CMK (cell line): ENCODE data around the gene SDC4.

Experiments
- DNase-seq: peaks from one replicate; pipeline ENCODE4 v3.0.0-alpha.2; 2010; ENCODE audit warnings: low read depth

The SDC4 gene

DNA sequence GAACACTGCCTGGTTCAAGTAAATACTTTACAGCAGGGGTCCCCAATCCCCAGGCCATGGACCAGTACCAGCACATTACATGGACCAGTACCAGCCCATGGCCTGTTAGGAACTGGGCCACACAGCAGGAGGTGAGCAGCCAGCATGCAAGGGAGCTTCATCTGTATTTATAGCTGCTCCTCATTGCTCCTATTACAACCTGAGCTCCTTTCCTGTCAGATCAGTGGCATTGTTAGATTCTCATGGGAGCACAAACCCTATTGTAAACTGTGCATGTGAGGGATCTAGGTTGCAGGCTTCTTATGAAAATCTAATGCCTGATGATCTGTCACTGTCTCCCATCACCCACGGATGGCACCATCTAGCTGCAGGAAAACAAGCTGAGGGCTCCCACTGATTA is 53.6 kb downstream of the SDC4 start:
- no peak for DNase-seq

DNA sequence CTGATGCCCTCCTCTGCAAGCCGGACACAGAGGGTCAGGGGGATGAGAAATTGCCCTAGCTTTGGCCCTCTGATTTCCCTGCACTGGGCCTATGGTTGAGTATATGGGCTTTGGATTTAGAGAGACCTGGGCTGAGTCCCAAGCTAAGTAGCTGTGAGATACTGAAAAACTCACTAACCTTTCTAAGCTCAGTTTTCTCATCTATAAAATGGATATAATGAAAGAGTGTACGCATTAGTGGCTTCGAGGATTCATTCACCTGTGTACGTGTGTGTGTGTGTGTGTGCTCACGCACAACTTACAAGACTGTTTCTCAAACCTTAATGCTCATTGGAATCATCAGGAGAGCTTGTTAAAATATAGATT is 54.2 kb downstream of the SDC4 start:
- no peak for DNase-seq

DNA sequence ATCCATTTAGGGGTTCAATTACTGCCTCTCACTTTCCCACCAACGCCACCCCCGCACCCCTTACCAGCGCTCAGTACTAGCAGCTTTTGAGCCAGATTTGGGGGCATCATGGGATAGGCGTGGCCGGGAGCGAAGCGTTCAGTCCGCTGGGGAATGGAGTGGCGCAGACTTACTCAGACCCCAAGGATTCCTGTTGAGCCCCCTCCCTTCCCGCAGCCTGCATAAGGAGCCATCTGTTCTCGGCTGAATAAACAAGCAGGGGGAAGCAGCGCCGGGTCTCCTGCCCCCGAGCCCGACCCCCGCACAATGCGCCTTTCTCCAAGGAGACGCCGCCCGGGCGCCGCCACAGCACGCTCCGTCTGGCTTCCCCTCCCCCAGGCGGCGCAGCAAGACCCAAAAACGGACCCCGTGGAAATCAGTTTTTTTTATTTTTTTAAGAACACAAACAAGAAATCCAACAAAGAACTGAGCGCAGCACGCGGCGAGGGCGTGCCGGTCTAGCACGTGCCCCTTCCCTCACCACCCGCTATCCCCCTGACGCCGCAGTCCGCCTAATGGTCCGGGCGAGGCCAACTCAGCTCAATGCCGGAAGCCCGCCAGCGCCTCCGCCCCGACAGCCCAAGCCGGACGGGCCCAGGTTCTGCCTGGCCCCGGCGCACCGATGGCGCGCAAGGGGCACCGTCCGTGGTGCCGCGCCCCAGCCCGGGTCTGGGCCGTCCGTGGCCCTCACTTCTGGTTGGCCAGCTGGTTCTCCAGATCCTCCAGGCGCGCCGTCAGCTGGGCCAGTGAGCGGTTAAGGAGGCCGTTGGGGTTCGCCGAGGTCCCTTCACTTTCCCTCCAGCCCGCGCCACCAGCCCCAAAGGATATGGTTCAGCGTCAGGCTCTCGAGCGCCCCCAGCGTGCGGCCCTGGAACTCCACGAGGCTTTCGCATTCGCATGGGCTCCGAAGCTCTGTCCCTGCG is 54.9 kb downstream of the SDC4 start:
- DNase-seq: peak; percentile 46

- no peak for DNase-seq
Measured at GRCh38 chr20:45292343-45292742, 55.9 kb downstream of the SDC4 start.

GRCh38 chr20:45291526-45291925 is 56.7 kb downstream of the SDC4 start:
- no peak for DNase-seq

DNA sequence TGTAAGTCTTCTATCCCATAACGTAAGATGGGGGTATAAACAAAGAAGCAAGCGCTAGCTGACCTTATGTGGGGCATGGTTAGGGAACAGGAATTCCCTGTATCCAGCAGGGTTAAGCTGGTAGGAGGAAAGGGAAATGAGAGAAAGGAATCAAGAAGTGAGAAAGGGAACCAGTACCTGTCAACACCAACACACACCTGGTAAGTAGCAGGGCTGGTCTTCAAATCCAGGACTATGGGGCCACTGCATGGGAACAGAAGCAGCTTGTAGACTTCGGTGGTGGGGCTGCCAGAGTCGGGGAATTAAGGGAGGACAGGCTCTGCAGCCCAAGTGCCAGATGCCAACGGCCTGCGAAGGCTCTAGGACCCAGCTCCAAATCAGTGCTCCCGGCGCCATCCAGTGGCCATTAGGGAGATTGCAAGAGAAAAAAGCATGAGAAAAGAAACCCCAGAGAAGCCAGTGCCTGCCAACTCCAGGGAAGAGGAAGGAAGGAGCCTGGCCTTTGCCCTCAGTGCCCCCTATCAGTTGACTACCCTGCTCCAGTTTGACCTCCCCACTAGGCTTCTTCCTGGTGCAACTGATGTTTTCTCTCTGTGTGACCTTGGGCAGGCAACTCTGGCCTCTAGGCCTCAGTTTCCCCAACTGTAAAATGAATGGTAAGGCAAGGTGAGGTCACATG is 57.4 kb downstream of the SDC4 start:
- DNase-seq: peak; percentile 69

GRCh38 chr20:45289942-45290676 is 58.1 kb downstream of the SDC4 start:
- DNase-seq: no peak

DNA sequence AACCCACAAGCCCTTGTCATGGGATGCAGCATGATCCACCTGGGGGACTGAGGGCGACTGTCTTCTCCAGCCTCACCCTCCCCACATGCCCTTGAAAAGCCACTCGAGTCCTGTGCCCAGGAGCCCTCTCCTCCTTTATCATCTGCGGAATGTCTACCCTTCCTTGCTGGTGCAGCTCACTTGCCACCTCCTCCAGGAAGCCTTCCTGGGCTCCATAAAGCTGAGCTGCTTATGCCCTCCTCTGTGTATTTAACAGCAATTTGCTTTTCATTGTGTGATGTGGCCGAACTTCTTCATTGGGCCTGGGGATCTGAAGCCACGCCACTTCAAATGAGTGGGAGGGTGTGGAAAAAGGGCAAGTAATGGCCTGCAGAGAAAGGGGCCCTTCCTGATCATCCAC is 59.4 kb downstream of the SDC4 start:
- no peak for DNase-seq

GRCh38 chr20:45288376-45288775 is 59.8 kb downstream of the SDC4 start:
- DNase-seq: no peak

DNA sequence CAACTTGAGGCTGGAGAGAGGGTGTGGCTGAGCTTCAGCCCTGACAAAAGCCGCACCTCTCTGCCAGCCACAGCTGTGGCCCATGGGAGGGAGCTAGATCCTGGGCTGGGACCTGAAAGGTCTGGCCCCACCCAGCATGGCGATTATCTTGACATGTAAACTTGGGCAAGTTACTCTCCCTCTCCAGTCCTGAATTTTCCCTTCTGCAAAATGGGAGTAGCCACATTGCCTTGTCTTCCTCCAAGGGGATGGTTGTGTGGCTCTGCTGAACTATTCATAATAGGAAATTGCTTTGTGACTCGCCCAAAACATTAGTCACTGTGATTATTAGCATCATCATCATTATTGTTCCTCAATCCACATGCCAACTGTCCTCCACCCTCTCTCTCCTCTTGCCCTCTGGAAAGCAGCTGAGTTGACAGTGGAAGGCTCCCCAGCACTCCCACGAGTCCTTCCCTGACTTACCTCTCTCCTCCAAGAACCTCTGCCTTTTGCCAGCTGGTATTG is 64.6 kb downstream of the SDC4 start:
- DNase-seq: no peak

GRCh38 chr20:45282700-45283550 is 65.3 kb downstream of the SDC4 start:
- DNase-seq: no peak

DNA sequence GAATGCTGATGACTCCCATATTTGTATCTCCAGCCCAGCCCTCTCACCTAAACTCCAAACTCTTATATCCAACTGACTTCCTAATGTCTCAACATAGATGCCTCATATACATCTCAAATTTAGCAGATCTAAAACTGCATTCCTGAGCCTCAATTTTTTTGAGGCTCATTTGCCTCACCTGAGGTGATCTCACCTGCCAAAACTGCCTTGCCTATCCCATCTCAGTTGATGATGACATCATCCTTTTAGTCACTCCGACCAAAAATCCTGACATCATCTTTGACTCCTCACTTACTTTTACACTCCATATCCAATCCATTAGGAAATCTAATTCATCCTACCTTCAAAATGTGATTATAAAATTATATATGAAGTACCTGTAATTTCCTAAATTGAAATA is 68.2 kb downstream of the SDC4 start:
- DNase-seq: no peak

GRCh38 chr20:45275338-45275737 is 72.9 kb downstream of the SDC4 start:
- DNase-seq: no peak
